Ovary (tissue), 3 donors: Measurements from ENCODE around the gene POLR3E.

Experiments used
- EP300 ChIP-seq: sonication (generic); formaldehyde crosslinking; IDR thresholded peaks from one replicate; pipeline ENCODE4 v1.6.1; 2017; ENCODE audit warnings: antibody characterized with exemption
- TF ChIP-seq, protein P1 (sequence below), 3 donors: fragments of 450-650 bp in 2 of 3; fragments of 200-600 bp in 1 of 3; IDR thresholded peaks; one replicate each; pipeline versions ENCODE4 v1.5.1 to v1.8.0; 2016 to 2022; ENCODE audit warnings: antibody characterized with exemption in 3 of 3, mild to moderate bottlenecking in 1 of 3
- donor health status: DM: no; HTN: no; CAD: no.

DNA sequence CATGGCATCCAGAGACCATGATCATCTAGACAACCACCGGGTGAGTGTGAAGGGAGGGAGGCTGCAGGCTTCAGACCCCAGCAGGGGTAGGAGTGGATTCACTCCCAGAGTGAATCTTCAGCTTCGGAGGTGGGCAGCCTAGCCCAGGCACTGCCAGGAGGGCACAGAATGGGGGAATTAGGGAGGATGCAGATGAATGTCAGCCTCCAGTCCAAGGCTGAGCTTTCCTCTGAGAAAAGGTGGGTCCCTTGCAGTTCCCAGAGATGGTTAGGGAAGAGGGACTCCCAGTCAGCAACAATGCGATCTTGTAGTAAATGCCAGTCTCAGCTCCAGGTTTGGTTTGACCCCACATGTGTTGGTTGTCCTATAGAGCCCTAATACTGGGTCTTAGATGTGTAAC is 36.7 kb upstream of the POLR3E start:
- TF ChIP-seq EP300: no peak
- TF ChIP-seq, protein P1, sequence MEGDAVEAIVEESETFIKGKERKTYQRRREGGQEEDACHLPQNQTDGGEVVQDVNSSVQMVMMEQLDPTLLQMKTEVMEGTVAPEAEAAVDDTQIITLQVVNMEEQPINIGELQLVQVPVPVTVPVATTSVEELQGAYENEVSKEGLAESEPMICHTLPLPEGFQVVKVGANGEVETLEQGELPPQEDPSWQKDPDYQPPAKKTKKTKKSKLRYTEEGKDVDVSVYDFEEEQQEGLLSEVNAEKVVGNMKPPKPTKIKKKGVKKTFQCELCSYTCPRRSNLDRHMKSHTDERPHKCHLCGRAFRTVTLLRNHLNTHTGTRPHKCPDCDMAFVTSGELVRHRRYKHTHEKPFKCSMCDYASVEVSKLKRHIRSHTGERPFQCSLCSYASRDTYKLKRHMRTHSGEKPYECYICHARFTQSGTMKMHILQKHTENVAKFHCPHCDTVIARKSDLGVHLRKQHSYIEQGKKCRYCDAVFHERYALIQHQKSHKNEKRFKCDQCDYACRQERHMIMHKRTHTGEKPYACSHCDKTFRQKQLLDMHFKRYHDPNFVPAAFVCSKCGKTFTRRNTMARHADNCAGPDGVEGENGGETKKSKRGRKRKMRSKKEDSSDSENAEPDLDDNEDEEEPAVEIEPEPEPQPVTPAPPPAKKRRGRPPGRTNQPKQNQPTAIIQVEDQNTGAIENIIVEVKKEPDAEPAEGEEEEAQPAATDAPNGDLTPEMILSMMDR (IDR thresholded peaks at IDR 0.05): no peak
